Hepatocyte (in vitro differentiated cells): ENCODE measurements around the gene COLQ.
"Not testable (repeated sequence)": the region's sequence is repeated elsewhere in the genome, so short reads cannot be mapped to it uniquely, and the experiment has no call there.

Experiments
- CTCF ChIP-seq: fragments of 200-600 bp; sonication (generic); IDR thresholded peaks from 2 replicates; pipeline ENCODE4 v1.5.1; 2016; ENCODE audit warnings: antibody characterized with exemption, mild to moderate bottlenecking; ENCODE audit not compliant: poor library complexity
- EZH2 ChIP-seq: fragments of 200-600 bp; sonication (generic); IDR thresholded peaks from 2 replicates; pipeline ENCODE4 v1.6.1; 2016; ENCODE audit warnings: antibody characterized with exemption, mild to moderate bottlenecking, borderline replicate concordance
- EZH2phosphoT487 ChIP-seq: fragments of 200-600 bp; sonication (generic); IDR thresholded peaks from one replicate; pipeline ENCODE4 v1.6.1; 2018; ENCODE audit warnings: antibody characterized with exemption, mild to moderate bottlenecking, low read depth, moderate library complexity; ENCODE audit not compliant: unreplicated experiment, severe bottlenecking

GRCh38 chr3:15484551-15484950, 37.0 kb downstream of the COLQ start:
- TF ChIP-seq CTCF, EZH2, EZH2phosphoT487: not testable (repeated sequence)
